AG20443 (cell line): ENCODE results near the gene OR4D1.
A peak's percentile ranks its signal among the peaks of the same experiment; 100 is the strongest.
"Not testable (repeated sequence)": the region's sequence is repeated elsewhere in the genome, so short reads cannot be mapped to it uniquely, and the experiment has no call there.

ENCODE experiments used
- DNase-seq: peaks from one replicate; pipeline ENCODE4 v3.0.0; 2012; ENCODE audit warnings: low spot score, mixed read lengths

OR4D1 gene

GRCh38 chr17:58147930-58148434, at the start of gene OR4D1:
OR4D1 (plus strand) TSS chr17:58148384; CDS start chr17:58155154, 6,770 bp downstream.
- DNase-seq = no peak

- DNase-seq = no peak
Measured at GRCh38 chr17:58100506-58100905, 47.7 kb upstream of the OR4D1 start.

- not testable (repeated sequence) for DNase-seq
Measured at GRCh38 chr17:58101898-58102297, 46.3 kb upstream of the OR4D1 start.

- DNase-seq = no peak
Measured at GRCh38 chr17:58105093-58105492, 43.1 kb upstream of the OR4D1 start.

- DNase-seq = no peak
Measured at GRCh38 chr17:58107306-58107705, 40.9 kb upstream of the OR4D1 start.

- DNase-seq = no peak
Measured at GRCh38 chr17:58109197-58109596, 39.0 kb upstream of the OR4D1 start.

GRCh38 chr17:58110012-58110411, 38.2 kb upstream of the OR4D1 start:
- DNase-seq = no peak

- no peak for DNase-seq
Measured at GRCh38 chr17:58111676-58112075, 36.5 kb upstream of the OR4D1 start.

- peak; percentile 82 for DNase-seq
Measured at GRCh38 chr17:58112970-58113631, 35.1 kb upstream of the OR4D1 start.

- DNase-seq = no peak
Measured at GRCh38 chr17:58113947-58114346, 34.2 kb upstream of the OR4D1 start.

- DNase-seq = no peak
Measured at GRCh38 chr17:58117382-58117781, 30.8 kb upstream of the OR4D1 start.

- DNase-seq = no peak
Measured at GRCh38 chr17:58119491-58119890, 28.7 kb upstream of the OR4D1 start.

- peak; percentile 57 for DNase-seq
Measured at GRCh38 chr17:58120195-58120822, 27.9 kb upstream of the OR4D1 start.

- DNase-seq = no peak
Measured at GRCh38 chr17:58121925-58122324, 26.3 kb upstream of the OR4D1 start.

GRCh38 chr17:58127846-58128245, 20.3 kb upstream of the OR4D1 start:
- DNase-seq = no peak

- not testable (repeated sequence) for DNase-seq
Measured at GRCh38 chr17:58132697-58133096, 15.5 kb upstream of the OR4D1 start.

GRCh38 chr17:58136669-58137279, 11.4 kb upstream of the OR4D1 start:
- DNase-seq = no peak

- DNase-seq = no peak
Measured at GRCh38 chr17:58141505-58141904, 6.7 kb upstream of the OR4D1 start.

- not testable (repeated sequence) for DNase-seq
Measured at GRCh38 chr17:58143335-58143734, 4.8 kb upstream of the OR4D1 start.

- DNase-seq = no peak
Measured at GRCh38 chr17:58144801-58145200, 3.4 kb upstream of the OR4D1 start.

- no peak for DNase-seq
Measured at GRCh38 chr17:58148609-58149008, 425 bp downstream of the OR4D1 start.

GRCh38 chr17:58150394-58150793, 2.2 kb downstream of the OR4D1 start:
- DNase-seq = no peak

- DNase-seq = no peak
Measured at GRCh38 chr17:58153046-58153445, 4.9 kb downstream of the OR4D1 start.
